Brain pericyte (primary cell): ENCODE data around the gene EPB41L4A.
"Not testable (repeated sequence)": the region's sequence is repeated elsewhere in the genome, so short reads cannot be mapped to it uniquely, and the experiment has no call there.

Experiments
- DNase-seq: peaks from one replicate; pipeline ENCODE4 v3.0.0-alpha.2; 2012; ENCODE audit warnings: low read depth, low spot score

EPB41L4A gene

DNA sequence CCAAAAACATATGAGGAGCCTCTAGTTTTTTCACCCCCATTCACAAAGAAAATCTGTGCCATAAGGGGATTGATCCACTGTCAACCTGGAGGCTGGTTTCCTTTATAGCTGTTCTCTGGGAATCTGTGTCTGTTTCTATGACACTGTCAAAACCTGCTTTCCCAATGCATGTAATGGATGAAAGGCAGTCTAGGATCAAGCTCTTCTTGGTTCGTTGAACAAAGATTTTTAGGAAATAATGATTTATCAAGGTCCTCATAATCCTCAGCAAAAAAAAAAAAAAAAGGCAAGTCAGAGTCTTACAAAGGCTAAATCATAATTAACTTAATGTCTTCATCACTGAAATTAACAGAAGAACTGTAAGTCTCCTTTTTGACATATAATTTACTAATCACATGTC, 16.0 kb downstream of the EPB41L4A start:
- DNase-seq: no peak

DNA sequence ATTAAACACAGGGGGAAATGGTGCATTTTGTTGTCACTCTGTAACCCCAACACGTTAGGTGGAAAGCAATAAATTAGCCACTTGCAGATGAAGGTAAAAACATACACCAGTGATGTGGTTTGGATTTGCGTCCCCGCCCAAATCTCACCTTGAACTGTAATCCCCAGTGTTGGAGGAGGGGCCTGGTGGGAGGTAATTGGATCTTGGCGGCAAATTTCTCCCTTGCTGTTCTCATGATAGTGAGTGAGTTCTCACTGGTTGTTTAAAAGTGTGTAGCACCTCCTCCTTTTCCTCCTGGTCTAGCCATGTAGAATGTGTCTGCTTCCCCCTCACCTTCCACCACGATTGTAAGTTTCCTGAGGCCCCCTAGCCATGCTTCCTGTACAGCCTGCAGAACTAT, 17.2 kb downstream of the EPB41L4A start:
- DNase-seq: no peak

DNA sequence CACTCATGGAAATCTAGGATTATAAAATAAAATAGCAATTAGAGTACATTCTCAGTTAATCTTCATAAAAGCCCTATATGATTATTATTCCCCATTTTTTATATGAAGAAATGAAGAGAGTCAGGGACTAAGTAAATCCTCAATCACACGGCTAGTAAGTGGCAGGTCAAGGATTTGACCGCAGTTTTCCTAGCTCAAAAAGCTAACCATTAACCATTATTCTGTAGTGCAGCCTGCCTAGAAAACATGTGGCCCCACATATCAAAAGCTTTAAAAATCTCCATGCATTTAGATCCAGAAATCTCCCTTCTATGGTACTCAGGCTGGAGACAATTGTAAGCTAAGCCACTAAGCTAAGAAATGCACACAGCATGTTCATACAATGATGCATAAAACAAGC, 21.4 kb downstream of the EPB41L4A start:
- DNase-seq: no peak

DNA sequence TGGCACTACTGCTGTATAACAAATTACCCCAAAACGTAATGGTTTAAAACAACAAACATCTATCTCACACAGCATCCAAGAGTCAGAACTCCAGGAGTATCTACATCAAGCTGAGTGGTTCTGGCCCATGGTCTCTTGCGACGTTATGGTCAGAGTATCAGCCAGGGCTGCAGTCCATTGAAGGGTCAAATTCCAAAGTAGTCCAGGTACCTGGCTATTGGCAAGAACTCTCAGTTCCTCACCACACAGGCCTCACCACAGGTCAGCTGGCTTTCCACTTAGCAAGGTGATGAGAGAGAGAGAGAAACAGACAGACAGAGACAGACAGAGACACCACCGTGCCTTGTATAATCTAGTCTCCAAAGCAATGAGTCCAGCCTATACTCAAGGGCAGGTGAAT, 22.6 kb downstream of the EPB41L4A start:
- DNase-seq: no peak

DNA sequence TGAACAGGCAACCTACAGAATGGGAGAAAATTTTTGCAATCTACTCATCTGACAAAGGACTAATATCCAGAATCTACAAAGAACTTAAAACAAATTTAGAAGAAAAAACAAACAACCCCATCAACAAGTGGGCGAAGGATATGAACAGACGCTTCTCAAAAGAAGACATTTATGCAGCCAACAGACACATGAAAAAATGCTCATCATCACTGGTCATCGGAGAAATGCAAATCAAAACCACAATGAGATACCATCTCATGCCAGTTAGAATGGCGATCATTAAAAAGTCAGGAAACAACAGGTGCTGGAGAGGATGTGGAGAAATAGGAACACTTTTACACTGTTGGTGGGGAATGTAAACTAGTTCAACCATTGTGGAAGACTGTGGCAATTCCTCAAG, 23.8 kb downstream of the EPB41L4A start:
- not testable (repeated sequence) for DNase-seq

DNA sequence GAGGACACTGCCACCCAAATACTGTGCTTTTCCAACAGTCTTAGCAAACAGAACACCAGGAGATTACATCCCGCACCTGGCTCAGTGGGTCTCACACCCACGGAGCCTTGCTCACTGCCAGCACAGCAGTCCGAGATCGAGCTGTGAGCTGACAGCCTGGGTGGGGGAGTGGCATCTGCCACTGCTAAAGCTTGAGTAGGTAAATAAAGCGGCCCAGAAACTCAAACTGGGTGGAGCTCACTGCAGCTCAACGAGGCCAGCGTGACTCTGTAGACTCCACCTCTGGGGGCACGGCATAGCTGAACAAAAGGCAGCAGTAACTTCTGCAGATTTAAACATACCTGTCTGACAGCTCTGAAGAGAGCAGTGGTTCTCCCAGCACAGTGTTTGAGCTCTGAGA, 28.8 kb downstream of the EPB41L4A start:
- DNase-seq: no peak

DNA sequence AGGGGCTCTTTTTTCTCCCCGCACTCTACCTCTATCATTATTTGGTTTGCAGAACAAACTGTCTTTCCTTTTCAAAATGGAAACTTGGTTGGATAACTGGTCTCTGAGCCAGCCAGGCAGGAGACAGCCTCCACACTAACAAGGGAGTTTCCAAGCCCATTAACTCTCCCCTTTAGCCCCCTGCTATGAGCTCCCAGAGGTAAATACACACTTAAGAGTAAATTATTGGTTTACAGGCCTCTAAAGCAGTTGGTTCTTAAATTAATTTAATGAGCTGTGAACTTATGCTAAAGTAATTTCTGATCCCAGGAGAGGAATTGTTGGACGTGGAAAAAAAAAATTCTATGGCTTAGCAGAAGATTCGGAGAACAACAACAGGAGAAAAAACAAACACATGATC, 30.3 kb downstream of the EPB41L4A start:
- no peak for DNase-seq

DNA sequence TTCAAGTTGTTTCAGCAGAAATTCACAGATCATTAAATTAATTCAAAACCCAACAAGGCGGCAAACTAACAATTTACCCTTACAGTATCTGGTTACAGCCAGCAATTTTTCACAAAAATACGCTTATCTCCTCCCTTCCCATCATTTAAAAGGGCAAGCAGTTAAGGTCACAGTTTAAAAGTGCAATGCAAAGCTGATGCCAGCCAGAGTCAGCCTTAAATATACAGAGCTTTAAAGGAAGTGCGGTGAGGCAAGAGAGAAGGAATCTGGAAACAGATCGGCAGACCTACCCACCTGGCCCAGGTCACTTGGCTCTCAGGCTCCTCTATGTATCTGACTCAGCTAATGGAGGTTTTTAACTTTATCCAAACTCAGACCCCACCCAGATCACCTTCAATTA, 31.0 kb downstream of the EPB41L4A start:
- DNase-seq: no peak

DNA sequence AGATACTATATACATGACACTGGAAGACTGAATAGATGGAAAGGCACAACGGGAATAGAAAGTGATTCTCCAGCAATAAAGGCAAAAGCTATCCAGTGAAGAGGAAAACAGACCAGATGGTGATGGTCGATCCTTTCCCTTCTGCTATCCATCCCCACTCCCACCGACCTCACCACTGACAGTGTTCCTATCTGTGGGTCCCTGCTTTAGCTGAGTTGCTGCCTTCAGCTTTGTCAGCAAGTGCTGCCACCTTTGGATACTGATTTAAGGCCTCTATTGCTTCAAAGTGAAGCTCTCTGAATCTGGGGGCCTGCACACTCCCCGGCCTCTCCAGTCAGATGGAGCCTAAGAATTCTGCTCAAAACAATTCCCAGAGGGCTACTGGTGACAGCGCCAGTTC, 32.3 kb downstream of the EPB41L4A start:
- DNase-seq: no peak

DNA sequence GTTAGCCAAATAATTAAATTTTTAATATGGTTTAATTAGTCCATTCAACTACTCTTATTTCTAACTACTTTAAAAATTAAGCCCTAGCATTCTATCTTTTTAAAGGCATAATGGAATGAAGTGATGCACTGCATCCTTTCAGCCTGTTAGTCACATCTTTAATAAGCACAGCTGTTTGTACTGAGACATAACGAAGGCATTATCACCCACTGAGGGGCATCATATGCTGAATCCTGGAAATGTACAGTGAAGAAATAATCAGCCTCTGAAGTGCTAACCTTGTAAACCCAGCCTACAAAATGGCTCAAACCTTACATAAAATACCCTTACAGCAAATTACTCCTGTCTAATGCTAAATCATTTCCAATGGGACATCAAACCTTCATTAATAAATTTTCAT, 33.1 kb downstream of the EPB41L4A start:
- DNase-seq: no peak

DNA sequence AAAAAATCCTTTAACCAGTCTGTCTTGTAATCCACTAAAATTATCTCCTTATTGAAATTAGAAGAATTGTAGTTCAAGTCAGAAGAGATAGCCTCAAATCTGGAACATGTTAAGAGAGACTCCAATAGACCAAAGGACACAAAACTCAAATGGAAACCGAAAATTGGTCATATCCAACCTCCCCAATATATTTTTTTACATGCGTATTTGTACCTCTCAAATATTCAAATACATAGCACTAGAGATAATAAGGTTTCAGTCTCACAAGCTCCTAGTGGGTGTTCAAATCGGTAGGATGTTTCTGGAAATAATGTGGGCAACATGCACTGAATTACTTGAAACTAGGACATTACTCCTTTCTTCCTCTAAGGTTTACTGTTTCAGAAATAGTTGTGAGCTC, 33.5 kb downstream of the EPB41L4A start:
- DNase-seq: no peak

DNA sequence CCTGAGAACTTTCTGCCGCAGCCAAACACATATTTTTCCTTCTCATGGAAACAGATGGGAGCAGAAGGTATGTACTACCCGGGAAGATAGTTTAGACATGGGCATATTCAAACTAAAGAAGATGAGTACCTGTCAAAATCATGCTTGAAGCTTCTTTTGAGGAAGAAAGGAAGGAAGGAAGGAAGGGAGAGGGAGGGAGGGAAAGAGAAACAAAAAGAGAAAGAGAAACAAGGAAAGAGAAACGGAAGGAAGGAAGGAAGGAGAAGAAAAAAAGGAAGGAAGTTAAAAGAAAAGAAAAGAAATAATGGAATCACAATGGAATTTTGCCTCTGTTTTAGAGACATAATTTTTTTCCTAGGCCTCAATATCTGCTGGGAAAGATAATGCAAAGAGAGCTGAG, 34.6 kb downstream of the EPB41L4A start:
- no peak for DNase-seq

DNA sequence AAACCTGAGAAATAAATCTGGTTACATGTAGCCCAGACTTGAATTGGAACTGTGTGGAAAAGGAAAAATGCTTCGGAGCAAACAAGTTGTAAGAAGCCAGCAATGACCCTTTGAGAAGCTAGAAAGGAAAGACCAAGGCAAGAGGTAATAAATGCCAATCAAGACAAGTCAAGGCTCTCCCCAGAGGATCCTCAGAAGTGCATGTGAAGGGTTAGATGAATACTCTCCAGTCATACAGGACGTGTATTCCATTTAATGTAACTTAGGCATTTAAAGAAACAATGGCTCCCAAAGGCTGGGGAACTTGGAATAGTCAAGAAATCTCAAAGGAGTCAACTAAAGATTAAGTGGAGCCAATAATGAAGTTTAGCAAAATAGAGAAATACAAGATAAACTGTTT, 36.2 kb downstream of the EPB41L4A start:
- DNase-seq: no peak

DNA sequence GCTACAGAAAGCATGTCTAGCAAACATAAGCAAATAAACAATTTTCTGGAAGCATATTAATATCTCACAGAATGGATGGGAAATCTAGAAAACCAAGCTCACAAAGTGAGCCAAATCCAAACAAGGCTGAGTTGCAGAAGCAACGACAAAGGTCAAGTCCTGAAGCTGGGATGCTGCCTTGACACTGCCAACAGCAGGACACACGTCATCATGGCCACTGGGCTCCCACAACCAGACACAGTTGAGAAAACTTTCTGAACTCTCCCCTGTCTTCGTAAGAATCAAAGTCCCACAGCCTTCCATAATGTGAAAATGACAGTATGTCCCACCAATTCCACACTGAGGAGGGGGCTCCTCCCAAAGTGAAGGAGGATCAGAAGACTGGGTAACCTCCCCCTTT, 37.6 kb downstream of the EPB41L4A start:
- DNase-seq: no peak

DNA sequence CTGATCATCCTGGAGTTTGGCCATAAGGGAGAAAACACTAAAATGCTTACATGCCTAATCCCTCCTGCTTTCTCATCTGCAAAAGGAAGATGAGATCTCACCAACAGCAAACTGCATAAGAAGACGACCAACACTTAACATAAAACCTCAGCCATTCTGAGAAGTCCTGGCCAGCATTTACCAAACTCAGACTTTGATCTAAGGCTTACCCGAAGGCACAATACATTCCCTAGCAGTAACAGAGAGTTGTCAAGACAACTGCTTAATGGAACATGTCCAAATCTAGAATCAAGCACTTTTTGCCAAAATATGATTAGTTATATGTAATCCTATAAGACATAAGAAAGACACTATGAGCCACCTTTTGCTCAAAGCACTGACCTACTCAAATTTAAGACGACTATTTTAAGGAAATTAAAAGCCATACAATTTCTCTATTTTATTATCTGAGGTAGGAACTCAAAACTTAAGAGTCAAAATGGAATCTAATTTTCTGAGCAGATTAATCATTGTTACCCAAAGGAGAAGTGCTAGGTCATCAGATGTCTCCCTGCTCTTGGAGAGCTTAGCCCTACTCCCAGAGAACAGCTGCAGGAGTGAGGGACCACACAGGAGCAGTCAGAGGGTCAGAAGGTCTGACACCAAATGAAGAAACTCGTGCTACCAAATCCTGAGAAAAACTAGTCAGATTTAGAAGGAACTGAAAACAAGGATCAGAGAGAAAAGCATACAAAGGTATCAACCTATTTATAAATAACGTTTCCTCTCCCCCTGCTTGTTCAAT, 39.3 kb downstream of the EPB41L4A start:
- DNase-seq: no peak

DNA sequence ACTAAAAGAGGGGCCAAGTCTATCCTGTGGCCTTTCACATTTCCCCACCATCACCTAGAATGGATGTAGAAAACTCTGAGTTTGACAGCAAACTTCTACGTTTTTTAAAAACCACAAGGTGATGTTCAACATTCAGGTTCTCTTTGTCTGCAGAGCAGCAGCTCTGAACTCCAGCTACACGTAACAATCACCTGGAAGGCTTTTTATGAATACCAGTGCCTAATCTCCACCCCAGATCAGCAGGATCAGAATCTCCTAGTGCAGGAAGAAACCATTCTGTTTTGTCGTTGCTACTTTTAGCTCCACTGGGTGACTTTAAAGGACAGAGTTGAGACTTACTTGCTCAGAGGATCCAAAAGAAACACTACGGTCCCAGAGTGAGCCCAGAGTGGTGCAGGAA, 44.3 kb downstream of the EPB41L4A start:
- DNase-seq: no peak

DNA sequence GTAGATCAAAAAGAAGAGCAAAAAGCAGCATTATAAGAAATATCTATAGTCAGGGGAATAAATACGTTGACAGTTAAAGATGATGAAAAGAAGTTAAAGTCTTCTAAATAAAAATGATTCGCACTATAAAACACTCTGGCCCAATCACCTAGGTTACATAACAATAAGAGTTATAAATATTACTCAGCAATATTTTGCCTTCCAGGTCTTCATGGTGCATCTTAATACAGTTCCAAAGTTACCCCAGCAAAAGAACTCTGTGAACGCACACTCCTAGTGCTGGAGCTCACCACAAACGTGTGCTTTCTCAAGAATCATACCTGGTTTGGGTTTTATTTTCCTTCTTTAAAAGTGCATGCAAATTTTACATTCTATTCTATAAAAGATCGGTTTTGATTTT, 44.7 kb downstream of the EPB41L4A start:
- DNase-seq: no peak

DNA sequence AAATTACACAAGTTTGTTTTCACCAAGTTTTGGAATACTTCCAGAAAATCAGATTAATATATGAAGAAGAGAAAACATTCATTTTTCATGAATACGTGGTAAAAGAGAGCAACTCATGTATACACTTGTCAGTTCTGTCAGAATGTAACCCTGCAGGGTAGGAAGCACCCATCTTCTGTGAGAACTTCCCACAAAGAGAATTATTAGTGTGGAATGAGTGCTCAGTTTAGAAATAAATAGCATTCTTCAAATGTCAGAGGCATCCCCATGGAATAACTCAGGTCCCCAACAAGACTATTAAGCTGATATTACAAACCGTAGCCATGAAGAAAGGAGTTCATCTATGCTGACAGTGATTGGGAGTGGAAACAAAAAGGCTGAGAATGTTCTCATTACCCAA, 45.2 kb downstream of the EPB41L4A start:
- no peak for DNase-seq

DNA sequence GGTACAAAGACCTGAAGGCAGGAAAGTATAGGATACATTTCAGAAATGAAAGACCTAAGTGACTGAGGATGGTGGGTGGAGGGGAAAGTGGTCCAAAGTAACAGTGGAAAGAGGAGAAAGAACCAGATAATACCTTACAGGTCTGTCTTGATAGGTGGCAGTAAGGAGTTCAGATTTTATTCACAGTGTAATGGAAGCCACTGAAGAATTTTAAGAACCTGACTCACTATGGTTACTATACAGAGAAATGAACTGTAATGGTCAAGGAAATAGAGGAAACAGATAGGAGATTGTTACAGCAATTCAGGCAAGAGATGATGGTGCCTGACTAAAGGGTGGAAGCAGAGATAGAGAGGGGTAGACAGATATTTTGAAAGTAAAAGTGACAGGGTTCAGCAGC, 46.5 kb downstream of the EPB41L4A start:
- DNase-seq: no peak

DNA sequence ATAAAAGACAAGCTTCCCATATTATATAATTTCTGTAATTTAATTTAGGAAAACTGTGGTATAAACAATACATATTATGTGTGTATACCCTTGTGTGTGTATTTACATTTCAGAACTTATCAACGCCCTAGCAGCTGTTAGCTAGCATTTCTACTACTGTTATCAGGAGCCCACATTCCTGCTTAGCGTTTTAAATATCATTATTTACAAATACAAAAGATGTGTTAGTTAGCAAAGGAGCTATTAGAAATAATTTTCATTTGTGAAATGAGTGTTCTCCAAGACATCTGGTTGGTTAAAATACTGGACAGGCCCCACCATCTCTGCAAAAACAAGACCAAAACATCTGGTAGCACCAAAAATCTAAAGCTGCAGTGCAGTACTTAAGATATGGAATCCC, 48.0 kb downstream of the EPB41L4A start:
- no peak for DNase-seq

DNA sequence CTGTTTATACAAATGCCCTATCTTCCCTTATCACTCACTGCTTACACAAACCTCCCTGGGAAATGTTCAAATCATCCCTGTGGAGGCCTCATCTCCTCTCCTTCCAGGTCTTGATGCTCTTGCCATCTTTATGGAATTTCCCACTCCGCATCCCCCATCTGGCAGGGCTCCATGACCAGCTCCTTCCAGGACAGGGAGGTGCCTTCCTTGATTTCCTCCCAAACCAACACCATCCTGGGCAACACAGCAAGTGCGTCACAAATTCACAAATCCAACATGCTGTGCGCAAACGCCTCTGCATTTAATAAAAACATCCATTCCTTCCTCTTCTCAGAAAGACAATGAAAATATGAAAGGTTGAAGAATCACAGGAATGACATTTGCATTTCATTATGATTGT, 51.7 kb downstream of the EPB41L4A start:
- no peak for DNase-seq

DNA sequence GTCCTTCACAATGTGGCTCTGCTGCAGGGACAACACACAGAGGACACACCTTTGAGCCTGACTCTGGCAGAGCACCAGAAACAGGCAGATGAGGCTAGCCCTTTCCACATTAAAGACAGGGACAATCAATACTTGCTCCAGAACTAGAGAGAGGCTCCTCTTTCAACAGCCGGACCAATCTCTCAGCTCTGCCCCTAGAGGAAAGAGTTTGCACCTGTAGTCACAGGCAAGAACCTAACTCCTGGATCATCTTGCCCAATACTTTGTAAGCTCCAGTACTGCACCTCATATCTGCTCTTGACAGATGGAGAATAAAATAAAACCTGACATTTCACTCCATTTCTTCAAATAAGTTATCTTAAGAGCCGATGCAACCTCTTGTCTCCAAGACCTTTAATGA, 52.1 kb downstream of the EPB41L4A start:
- DNase-seq: no peak

DNA sequence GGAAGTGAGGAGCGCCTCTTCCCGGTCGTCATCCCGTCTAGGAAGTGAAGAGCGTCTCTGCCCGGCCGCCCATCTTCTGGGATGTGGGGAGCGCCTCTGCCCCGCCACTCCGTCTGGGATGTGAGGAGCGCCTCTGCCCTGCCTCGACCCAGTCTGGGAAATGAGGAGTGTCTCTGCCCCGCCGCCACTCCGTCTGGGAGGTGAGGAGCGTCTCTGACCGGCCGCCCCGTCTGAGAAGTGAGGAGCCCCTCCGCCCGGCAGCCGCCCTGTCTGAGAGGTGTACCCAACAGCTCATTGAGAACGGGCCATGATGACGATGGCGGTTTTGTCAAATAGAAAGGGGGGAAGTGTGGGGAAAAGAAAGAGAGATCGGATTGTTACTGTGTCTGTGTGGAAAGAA, 58.3 kb downstream of the EPB41L4A start:
- DNase-seq: not testable (repeated sequence)
